HG03558 (cell line): Measurements from ENCODE around the gene OR2V2.
"Not testable (repeated sequence)": the region's sequence is repeated elsewhere in the genome, so short reads cannot be mapped to it uniquely, and the experiment has no call there.

ENCODE experiments used
- ATAC-seq: cut with Tn5 transposase; IDR thresholded peaks from one replicate; pipeline ENCODE4 v1.9.1; 2021; ENCODE audit warnings: moderate number of reproducible peaks; ENCODE audit not compliant: unreplicated experiment; ENCODE audit errors: extremely low read depth

Gene OR2V2, protein sequence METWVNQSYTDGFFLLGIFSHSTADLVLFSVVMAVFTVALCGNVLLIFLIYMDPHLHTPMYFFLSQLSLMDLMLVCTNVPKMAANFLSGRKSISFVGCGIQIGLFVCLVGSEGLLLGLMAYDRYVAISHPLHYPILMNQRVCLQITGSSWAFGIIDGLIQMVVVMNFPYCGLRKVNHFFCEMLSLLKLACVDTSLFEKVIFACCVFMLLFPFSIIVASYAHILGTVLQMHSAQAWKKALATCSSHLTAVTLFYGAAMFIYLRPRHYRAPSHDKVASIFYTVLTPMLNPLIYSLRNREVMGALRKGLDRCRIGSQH

GRCh38 chr5:181146927-181147636 is at the start of gene OR2V2:
TSS of gene OR2V2 (plus strand) at chr5:181147586. CDS start at chr5:181154943, 7,357 bp downstream.
- not testable (repeated sequence) for ATAC-seq

GRCh38 chr5:181097759-181098491 is 49.5 kb upstream of the OR2V2 start:
- not testable (repeated sequence) for ATAC-seq

DNA sequence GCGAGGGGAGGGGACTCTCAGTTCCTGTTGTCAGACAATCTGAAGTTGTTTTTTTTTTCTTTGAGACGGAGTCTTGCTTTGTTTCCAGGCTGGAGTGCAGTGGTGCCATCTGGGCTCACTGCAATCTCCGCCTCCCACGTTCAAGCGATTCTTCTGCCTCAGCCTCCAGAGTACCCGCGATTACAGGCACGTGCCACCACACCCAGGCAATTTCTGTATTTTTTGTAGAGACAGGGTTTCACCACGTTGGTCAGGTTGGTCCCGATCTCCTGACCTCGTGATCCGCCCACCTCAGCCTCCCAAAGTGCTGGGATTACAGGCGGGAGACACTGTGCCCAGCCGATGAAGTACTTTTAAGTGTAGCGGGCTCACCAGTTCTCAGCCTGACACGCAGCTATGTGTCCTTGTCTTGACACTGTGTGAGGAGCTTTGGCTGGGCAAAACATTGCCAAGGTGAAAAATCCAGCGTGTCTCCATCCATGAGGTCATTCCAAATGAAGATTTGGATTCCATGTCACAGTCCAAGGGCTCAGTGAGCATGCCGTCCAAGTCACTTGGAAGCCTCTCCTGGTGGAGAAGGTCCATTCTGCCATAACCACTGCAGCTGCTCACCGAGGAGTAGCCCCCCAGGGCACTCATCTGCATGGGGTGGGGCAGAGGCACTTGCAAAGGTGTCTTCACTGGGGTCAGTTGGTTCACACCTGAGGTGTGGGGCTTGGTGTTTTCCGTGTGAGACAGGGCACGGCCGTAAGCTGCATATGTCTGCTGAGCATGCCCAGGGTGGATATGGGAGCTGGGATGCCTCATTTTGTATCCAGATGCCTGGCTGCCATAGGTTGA is 48.4 kb upstream of the OR2V2 start:
- no peak for ATAC-seq

DNA sequence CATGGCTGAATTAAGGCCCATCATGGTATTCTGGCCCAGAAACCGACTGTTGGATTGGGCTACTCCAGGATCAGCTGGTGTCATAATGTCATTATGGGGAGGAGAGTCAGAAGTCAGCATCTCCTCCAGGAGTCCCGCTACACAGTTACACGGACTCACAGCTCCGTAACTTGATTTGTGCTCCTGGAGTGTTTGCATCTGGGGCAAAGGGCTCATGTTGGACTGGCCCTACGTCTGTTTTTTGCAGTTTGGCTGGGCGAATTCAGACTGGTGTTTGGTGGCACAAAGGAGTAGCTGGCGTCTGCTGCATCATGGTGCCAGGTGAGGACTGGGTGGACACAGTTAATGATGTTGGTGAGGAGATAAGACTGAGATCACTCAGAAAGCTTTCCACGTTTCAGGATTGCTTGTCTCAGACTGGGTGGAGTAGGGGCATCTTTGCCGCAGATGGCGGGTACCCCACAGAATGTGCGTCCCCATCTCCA is 47.7 kb upstream of the OR2V2 start:
- no peak for ATAC-seq

GRCh38 chr5:181100121-181100875 is 47.1 kb upstream of the OR2V2 start:
- no peak for ATAC-seq

- ATAC-seq = not testable (repeated sequence)
These were observed 46.2 kb upstream of the OR2V2 start for GRCh38 chr5:181101030-181101641.

DNA sequence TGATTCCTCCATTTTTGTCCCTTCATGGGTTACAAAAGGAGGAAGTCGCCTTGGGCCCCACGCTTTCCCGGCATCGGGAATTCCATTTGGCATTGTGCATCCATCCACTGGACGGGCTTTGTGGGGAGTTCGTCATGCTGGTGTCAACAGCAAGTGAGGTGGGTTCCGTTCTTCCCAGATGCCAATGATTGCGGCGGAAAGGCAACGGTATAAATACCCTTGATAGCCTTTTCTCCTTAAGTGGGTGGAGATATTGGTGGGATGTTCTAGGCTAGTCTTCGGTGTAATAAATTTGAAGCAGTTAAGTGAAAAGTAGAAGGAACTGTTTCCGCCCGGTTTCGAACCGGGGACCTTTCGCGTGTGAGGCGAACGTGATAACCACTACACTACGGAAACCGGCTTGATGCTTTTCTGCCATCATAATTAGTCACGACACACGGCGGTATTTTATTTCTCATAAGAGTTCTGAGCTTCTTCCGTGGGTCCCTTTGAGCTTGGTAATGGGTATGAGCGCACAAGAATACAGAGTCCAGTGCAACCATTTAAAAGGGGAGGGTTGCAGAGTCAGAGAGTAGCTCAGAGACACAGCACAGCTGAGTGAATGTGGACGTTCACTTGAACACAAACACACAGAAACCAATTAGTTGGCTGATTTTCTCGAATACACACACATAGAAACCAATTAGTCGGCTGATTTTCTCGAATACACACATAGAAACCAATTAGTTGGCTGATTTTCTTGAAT is 45.3 kb upstream of the OR2V2 start:
- ATAC-seq = not testable (repeated sequence)

DNA sequence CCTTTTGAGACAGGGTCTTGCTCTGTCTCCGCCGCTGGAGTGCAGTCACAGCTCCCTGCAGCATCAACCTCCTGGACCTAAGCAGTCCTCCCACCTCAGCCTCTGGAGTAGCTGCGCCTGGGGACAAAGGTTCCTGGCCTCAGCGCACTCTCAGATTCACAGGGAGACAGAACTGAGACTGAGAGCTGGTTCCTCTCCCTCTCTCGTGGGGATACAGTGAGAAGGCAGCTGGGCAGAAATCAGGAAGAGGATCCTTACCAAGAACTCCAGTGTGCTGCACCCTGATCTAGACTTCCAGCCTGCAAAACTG is 43.2 kb upstream of the OR2V2 start:
- ATAC-seq = not testable (repeated sequence)

- ATAC-seq = not testable (repeated sequence)
These were observed 42.6 kb upstream of the OR2V2 start for GRCh38 chr5:181104606-181105390.

DNA sequence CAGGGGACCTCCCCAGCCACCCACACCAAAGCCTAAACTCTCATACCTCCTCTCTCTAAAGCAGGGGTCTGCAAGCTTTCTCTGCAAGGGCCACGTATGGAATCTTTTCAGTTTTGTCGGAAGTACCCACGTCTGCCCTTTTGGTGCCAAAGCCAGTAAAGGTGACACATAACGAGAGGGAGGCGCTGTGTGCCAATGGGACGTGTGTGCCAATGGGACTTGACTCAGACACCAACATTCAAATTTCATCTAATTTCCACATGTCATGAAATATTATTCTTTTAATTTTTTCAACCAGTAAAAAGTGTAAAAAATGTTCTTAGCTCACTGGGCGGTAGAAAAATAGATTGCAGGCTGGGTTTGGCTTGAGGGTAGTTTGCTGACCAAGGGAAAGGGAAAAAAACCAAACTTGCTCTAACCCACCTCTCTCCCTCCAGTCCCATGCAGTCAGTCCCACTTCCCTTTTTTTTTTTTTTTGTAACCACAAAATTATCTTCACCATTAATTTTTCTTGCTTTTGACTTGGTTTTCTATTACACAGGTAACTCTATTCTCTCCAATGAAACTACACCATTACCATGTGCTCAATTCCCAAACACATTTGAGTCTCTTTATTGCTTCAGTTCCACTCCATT is 41.9 kb upstream of the OR2V2 start:
- ATAC-seq = no peak

DNA sequence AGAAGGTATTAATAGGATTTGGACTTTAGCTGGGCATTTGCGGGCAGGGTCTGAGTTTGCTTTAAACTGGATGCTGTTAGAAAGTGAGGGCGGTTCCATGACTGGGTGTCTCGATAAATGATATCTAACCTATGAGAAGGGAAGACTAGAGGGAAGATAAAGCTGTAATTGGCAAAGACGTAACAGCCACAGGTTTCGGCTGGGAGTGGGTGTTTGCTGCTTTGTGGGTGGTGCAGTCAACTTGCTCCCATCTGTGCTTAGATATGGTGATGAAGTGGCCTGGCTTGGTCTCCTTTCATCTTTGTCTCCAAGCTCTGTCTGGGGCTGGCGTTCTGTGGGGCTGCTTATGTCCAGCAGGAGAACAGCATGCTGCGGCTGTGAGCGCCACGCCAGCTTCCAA is 39.7 kb upstream of the OR2V2 start:
- ATAC-seq = no peak

GRCh38 chr5:181108578-181109165 is 38.7 kb upstream of the OR2V2 start:
- no peak for ATAC-seq

DNA sequence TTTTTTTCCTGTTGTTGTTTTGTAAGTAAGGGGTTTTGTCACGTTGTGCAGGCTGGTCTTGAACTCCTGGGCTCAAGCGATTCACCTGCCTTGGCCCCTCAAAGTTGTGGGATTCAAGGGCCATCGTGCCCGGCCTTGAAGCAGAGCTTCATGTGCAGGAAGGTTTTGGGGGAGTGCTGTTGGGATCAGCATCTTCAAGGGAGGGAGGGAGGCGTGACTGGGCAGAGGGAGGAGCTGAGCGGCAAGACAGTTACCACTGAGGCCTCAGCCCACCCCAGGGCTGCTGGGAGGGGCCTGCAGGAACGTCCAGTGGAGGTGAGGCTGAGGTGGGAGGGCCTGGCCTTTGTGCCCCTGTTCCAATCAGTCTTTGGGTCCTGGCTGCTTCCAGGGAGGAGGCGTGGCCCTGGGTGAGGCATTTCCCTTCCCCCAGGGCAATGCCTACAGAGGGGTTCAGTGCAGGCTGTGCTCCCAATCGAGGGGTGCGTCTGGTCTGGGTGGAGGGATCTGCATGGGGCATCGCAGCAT is 37.8 kb upstream of the OR2V2 start:
- no peak for ATAC-seq

- ATAC-seq = no peak
These were observed 36.4 kb upstream of the OR2V2 start for GRCh38 chr5:181111010-181111409.

DNA sequence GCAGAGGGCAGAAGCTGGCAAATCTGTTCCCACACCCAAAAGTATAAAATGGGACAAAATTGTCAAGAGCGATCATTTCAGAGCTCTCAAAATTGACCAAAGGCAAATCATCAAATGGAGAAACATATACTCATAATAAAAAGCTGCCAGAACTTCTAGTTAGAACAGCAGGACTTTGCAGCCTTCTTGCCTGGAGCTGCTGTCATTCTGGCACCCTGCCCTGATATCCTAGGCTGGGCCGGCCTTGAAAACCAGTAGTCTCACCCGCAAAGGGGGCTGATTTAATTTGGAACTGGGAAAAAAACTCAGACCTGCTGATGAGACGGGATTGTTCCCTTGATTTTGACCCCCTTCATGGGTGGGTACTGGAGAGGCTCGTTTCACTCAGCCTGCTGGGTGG is 34.9 kb upstream of the OR2V2 start:
- no peak for ATAC-seq

GRCh38 chr5:181113572-181113971 is 33.8 kb upstream of the OR2V2 start:
- not testable (repeated sequence) for ATAC-seq
